ENCODE data around the gene SMCHD1. TPM values are rescaled to one million over a fixed set of nuclear protein-coding genes. Genes with fewer than 3 reads are reported as not detected.

SMCHD1 gene
- total RNA-seq, 4 donors from 2014 or later, result 28.2 to 55.8 (median 31.9) TPM

DNA sequence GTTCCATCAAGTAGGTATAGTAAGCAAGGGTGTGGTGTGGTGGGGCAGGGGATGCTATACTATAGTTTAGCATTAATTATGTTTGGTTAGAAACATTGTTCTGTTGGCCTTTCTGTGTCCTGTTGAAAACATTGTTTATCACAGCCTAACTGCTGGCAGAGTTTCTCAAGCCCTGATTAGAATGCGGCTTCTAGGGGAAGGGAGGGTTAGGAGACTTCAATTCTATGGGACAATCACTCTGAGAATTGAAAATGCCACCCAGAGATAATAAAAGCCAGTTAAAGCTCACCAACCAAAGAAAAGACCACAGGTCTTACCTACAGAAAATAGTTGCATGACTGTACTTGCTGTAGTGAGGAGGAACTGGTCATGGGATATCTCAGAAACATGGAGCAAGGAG lies 19.9 kb upstream of the SMCHD1 start:
- TF ChIP-seq CTCF (IDR thresholded peaks at IDR 0.05) (no peak), POLR2A (IDR thresholded peaks at IDR 0.05) (no peak)
- WGBS, 2 donors, result 90 to 92% methylated on average over 1 of the region's 1 CpG
- no peak for DNase-seq (ENCODE audit: low spot score in 2 of 2)
- no peak overlapping the region for H3K4me3 ChIP-seq (ENCODE audit: low read depth, poor library complexity, severe bottlenecking)
- intact Hi-C loops (cut with DNase I; ENCODE audit: low total_unique reads), result no loop called here

DNA sequence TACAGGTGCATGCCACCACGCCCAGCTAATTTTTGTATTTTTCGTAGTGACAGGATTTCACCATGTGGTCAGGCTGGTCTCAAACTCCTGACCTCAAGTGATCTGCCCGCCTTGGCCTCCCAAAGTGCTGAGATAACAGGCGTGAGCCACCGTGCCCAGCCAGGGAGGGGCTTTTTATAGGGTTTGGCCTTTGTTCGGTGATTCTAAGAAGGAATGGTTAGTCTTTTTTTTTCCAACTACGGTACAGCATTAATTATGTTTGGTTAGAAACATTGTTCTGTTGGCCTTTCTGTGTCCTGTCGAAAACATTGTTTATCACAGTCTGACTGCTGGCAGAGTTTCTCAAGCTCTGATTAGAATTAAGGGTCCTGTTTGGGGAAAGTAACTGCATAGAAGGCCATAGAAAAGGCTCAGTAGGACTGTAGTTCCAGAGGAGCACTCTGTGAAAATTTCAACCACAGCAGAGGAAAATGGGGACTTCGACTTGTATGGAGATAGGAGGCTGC lies 19.3 kb upstream of the SMCHD1 start:
- intact Hi-C loops (cut with DNase I; ENCODE audit: low total_unique reads), result no loop called here
- 66 to 77% methylated on average over 9 of the region's 9 CpGs for WGBS, 2 donors
- TF ChIP-seq CTCF (IDR thresholded peaks at IDR 0.05) (no peak), POLR2A (IDR thresholded peaks at IDR 0.05) (no peak)
- no peak overlapping the region for H3K4me3 ChIP-seq (ENCODE audit: low read depth, poor library complexity, severe bottlenecking)
- no peak for DNase-seq (ENCODE audit: low spot score in 2 of 2)

DNA sequence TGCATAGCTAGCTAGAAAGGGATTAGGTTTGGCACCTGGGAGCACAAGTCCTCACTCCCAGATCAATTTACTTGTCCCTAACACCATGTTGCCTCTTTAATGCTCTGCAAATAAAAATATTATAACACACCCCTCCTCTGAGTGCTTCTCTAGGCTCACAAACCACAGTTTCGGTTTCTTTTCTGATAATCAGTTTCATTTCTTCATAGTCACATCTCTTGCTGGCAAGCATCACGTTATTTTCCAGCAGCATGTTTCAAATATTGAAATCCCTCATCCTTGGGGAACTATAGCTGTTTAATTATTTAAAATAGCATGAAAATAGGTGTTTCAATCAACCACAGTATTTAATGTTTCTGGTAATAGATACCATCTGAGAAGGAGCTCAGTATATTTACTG lies 13.9 kb upstream of the SMCHD1 start:
- no peak for DNase-seq (ENCODE audit: low spot score in 2 of 2)
- WGBS, 2 donors, result 3 to 18% methylated on average over 2 of the region's 2 CpGs
- TF ChIP-seq POLR2A (IDR thresholded peaks at IDR 0.05) (no peak), CTCF (IDR thresholded peaks at IDR 0.05) (no peak)
- intact Hi-C loops (cut with DNase I; ENCODE audit: low total_unique reads), result no loop called here
- H3K4me3 ChIP-seq (ENCODE audit: low read depth, poor library complexity, severe bottlenecking), result no peak overlapping the region

- TF ChIP-seq POLR2A (IDR thresholded peaks at IDR 0.05), result no peak
- no peak for TF ChIP-seq CTCF (IDR thresholded peaks at IDR 0.05)
- intact Hi-C loops (cut with DNase I; ENCODE audit: low total_unique reads), result no loop called here
- 67 to 85% methylated on average over 1 of the region's 1 CpG for WGBS, 2 donors
- DNase-seq (ENCODE audit: low spot score in 2 of 2), result no peak
- no peak overlapping the region for H3K4me3 ChIP-seq (ENCODE audit: low read depth, poor library complexity, severe bottlenecking)
Observed at GRCh38 chr18:2642771-2643170, 12.8 kb upstream of the SMCHD1 start.

DNA sequence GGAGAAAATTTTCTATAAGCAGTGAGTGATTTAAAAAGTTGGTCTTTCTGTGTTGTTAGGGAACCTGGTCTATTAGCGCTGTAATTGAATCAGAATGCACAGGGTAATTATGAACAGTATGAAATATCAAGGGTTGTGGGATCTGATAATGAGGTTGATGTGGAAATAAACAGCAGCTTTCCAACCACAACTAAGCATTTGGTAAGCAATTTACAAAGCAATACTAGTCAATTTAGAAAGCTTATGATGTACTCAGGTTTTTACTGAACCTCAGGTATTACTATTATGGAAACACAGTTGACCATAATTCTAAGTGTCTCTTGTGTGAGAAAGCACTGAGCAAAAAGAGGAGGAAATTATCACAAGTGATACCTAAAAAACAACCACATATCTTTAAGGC lies 11.0 kb upstream of the SMCHD1 start:
- WGBS, 2 donors, result 85 to 86% methylated on average over 1 of the region's 1 CpG
- DNase-seq (ENCODE audit: low spot score in 2 of 2), result no peak
- TF ChIP-seq CTCF (IDR thresholded peaks at IDR 0.05) (no peak), POLR2A (IDR thresholded peaks at IDR 0.05) (no peak)
- H3K4me3 ChIP-seq (ENCODE audit: low read depth, poor library complexity, severe bottlenecking), result no peak overlapping the region
- intact Hi-C loops (cut with DNase I; ENCODE audit: low total_unique reads), result no loop called here

DNA sequence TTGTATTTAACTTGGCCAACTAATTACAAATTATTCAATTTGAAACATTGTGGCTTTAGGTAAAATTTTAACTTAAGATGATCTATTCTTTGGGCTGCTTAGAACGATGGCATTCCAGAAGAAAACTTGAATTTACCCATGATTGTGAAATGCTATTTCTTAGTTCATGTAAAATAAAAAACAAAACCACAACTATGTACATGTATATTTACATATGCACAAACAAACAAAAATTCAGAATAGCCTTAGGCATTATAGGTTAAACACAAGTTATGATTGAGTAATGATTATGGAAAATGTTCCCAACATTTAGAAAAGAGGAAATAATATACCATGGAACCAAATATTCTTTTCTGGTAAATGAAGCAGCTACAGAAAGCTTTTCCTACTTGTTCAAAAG lies 3.5 kb upstream of the SMCHD1 start:
- no peak for DNase-seq (ENCODE audit: low spot score in 2 of 2)
- no peak overlapping the region for H3K4me3 ChIP-seq (ENCODE audit: low read depth, poor library complexity, severe bottlenecking)
- intact Hi-C loops (cut with DNase I; ENCODE audit: low total_unique reads), result no loop called here
- no peak for TF ChIP-seq POLR2A (IDR thresholded peaks at IDR 0.05)
- WGBS, 2 donors, result 83 to 92% methylated on average over 1 of the region's 1 CpG

Measured in lower leg skin (tissue), 4 donors.